Keratinocyte (primary cell): ENCODE measurements around the gene RIMS4. TPM values are rescaled to one million over a fixed set of nuclear protein-coding genes. Genes with fewer than 3 reads are reported as not detected.

Experiments used
- DNase-seq: peaks from one replicate; pipeline ENCODE4 v3.0.0-alpha.2; 2011; ENCODE audit warnings: low read depth, missing footprints, low spot score
- FAIRE-seq: peaks from 2 replicates; lab custom pipeline; 2011; peaks lifted over from hg19 to GRCh38; lab: Jason Lieb, UNC
- H2AFZ ChIP-seq: 2 replicates; pipeline ENCODE4 v1.6.0; 2012; ENCODE audit warnings: low read length, control low read depth, inconsistent platforms; ENCODE audit not compliant: control insufficient read depth
- H3K27ac ChIP-seq: 2 replicates; pipeline ENCODE4 v1.5.1; 2011; ENCODE audit warnings: low read length; ENCODE audit not compliant: control insufficient read depth, insufficient read depth
- H3K27me3 ChIP-seq: 3 replicates; pipeline ENCODE4 v1.6.0; 2011; ENCODE audit warnings: low read length; ENCODE audit not compliant: control insufficient read depth, insufficient read depth; ENCODE audit errors: extremely low read depth
- H3K36me3 ChIP-seq, 2 experiments: 2 replicates in 1 of 2; 3 replicates in 1 of 2; pipeline ENCODE4 v1.5.1; 2011; ENCODE audit warnings: low read length in 2 of 2, mild to moderate bottlenecking in 1 of 2; ENCODE audit not compliant: control insufficient read depth in 2 of 2, insufficient read depth in 2 of 2; ENCODE audit errors: extremely low read depth in 1 of 2
- H3K4me1 ChIP-seq: 3 replicates; pipeline ENCODE4 v1.5.1; 2011; ENCODE audit warnings: low read length; ENCODE audit not compliant: control insufficient read depth, insufficient read depth; ENCODE audit errors: extremely low read depth
- H3K4me2 ChIP-seq: 3 replicates; pipeline ENCODE4 v1.6.0; 2011; ENCODE audit warnings: low read depth, low read length; ENCODE audit not compliant: control insufficient read depth, insufficient read depth; ENCODE audit errors: extremely low read depth
- H3K4me3 ChIP-seq, 3 experiments: fragments of 200-600 bp in 1 of 3; sonication (generic) in 1 of 3; 2 replicates in 2 of 3; 3 replicates in 1 of 3; pipeline ENCODE4 v1.5.1; 2011 to 2016; ENCODE audit warnings: low read length in 3 of 3, mild to moderate bottlenecking in 3 of 3, control low read depth in 2 of 3, inconsistent platforms in 1 of 3, low read depth in 1 of 3, mixed read lengths in 1 of 3, mixed run types in 1 of 3, moderate library complexity in 1 of 3; ENCODE audit not compliant: control insufficient read depth in 2 of 3, insufficient read depth in 2 of 3; ENCODE audit errors: extremely low read depth in 1 of 3
- H3K79me2 ChIP-seq: 2 replicates; pipeline ENCODE4 v1.6.0; 2012; ENCODE audit warnings: low read length; ENCODE audit not compliant: control insufficient read depth, insufficient read depth
- H3K9ac ChIP-seq: 3 replicates; pipeline ENCODE4 v1.6.0; 2011; ENCODE audit warnings: low read length; ENCODE audit not compliant: control insufficient read depth, insufficient read depth; ENCODE audit errors: extremely low read depth
- H3K9me1 ChIP-seq: 3 replicates; pipeline ENCODE4 v1.6.0; 2011; ENCODE audit warnings: low read length; ENCODE audit not compliant: control insufficient read depth, insufficient read depth; ENCODE audit errors: extremely low read depth
- H3K9me3 ChIP-seq: 2 replicates; pipeline ENCODE4 v1.5.1; 2012; ENCODE audit warnings: low read depth, low read length; ENCODE audit not compliant: control insufficient read depth
- H4K20me1 ChIP-seq: 3 replicates; pipeline ENCODE4 v1.6.0; 2011; ENCODE audit warnings: low read length; ENCODE audit not compliant: control insufficient read depth, insufficient read depth; ENCODE audit errors: extremely low read depth
- EZH2 ChIP-seq: IDR thresholded peaks from one replicate; pipeline ENCODE4 v1.6.1; 2012; ENCODE audit warnings: inconsistent platforms, mild to moderate bottlenecking, low read length, moderate library complexity
- dilution Hi-C: fragments of 300-500 bp; cut with MboI; formaldehyde crosslinking; loops from one replicate; pipeline ENCODE4 v1.7.0; 2020; ENCODE audit warnings: low sequenced_read_pairs; ENCODE audit not compliant: extremely low pct_ligation_motif_present
- polyA plus RNA-seq, 5 experiments: library from polyadenylated mRNA; depleted of rRNA in 3 of 5; stranded (reverse) in 3 of 5; stranded (forward) in 1 of 5; unstranded in 1 of 5; fragments of >200 nt; gene quantifications; 1 replicate in 1 of 5; 2 replicates in 3 of 5; 3 replicates in 1 of 5; pipeline versions ENCODE4 v1.2.1 to v1.2.3, GENCODE V29; 2011 to 2012; ENCODE audit warnings: missing spikeins in 2 of 5, low read depth in 1 of 5, low replicate concordance in 1 of 5
- TF ChIP-seq, protein P1 (sequence below), 3 experiments: IDR thresholded peaks in 1 of 3; conservative IDR thresholded peaks in 1 of 3; optimal IDR thresholded peaks in 1 of 3; 2 replicates in 2 of 3; 3 replicates in 1 of 3; pipeline versions ENCODE3 to v1.5.1; 2011; ENCODE audit warnings: low read length in 3 of 3, mild to moderate bottlenecking in 3 of 3, moderate library complexity in 2 of 3, control low read depth in 1 of 3, inconsistent platforms in 1 of 3; ENCODE audit not compliant: insufficient read depth in 2 of 3; ENCODE audit errors: extremely low read depth in 1 of 3

RIMS4 gene
- polyA plus RNA-seq, 1 donor (not counting 4 experiments of a cell fraction or from before 2014, with no cell fraction given), result not detected

DNA sequence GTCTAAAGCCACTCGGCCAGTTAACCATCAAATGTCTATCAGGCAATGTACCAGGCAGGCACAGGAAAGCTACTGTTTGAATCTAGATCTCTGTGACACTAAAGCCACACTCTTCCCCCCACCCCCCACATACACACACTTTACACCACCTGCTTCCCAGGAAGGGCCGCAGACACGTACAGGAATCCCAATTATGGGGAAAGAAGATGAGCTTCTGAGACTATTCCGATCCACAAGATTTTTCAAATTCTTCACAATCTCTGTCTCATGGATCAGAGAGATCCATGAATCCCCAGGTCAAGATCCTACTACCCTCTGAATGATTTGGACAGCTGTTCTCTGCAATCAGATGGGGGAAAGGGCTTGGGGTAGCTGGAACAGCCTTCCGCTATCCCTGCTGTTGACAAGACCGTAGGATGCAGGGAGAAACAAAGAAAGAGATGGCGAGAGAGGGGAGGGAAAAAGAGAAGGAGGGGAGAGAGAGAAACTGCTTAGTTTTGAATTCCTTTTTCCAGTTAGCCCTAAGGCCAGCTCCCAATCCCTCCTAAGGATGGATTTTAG is 25.4 kb upstream of the RIMS4 start:
- H3K4me2 ChIP-seq, result no peak overlapping the region
- dilution Hi-C loops, result no loop called here
- H3K9me1 ChIP-seq, result no peaks in the 10 kb centered on the region
- H3K4me1 ChIP-seq, result no peaks in the 10 kb centered on the region
- no peak overlapping the region for H3K9ac ChIP-seq
- no peaks in the 10 kb centered on the region for H4K20me1 ChIP-seq
- no peaks in the 10 kb centered on the region for H3K36me3 ChIP-seq
- no peak for DNase-seq
- H3K9me3 ChIP-seq, result no peaks in the 10 kb centered on the region
- H3K27ac ChIP-seq, result no peak overlapping the region
- no peaks in the 10 kb centered on the region for H3K79me2 ChIP-seq
- no peak for FAIRE-seq
- H3K27me3 ChIP-seq, result peaks cover 26% of the 10 kb centered on the region
- no peak for TF ChIP-seq EZH2
- TF ChIP-seq, protein P1, sequence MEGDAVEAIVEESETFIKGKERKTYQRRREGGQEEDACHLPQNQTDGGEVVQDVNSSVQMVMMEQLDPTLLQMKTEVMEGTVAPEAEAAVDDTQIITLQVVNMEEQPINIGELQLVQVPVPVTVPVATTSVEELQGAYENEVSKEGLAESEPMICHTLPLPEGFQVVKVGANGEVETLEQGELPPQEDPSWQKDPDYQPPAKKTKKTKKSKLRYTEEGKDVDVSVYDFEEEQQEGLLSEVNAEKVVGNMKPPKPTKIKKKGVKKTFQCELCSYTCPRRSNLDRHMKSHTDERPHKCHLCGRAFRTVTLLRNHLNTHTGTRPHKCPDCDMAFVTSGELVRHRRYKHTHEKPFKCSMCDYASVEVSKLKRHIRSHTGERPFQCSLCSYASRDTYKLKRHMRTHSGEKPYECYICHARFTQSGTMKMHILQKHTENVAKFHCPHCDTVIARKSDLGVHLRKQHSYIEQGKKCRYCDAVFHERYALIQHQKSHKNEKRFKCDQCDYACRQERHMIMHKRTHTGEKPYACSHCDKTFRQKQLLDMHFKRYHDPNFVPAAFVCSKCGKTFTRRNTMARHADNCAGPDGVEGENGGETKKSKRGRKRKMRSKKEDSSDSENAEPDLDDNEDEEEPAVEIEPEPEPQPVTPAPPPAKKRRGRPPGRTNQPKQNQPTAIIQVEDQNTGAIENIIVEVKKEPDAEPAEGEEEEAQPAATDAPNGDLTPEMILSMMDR (optimal IDR thresholded peaks at IDR 0.05 in 1 of 3, IDR thresholded peaks at IDR 0.05 in 1 of 3, conservative IDR thresholded peaks at IDR 0.05 in 1 of 3; ENCODE audit: extremely low read depth in 1 of 3, insufficient read depth in 2 of 3, low read length in 3 of 3), result no peak
- no peak overlapping the region for H3K4me3 ChIP-seq
- H2AFZ ChIP-seq, result no peak overlapping the region

DNA sequence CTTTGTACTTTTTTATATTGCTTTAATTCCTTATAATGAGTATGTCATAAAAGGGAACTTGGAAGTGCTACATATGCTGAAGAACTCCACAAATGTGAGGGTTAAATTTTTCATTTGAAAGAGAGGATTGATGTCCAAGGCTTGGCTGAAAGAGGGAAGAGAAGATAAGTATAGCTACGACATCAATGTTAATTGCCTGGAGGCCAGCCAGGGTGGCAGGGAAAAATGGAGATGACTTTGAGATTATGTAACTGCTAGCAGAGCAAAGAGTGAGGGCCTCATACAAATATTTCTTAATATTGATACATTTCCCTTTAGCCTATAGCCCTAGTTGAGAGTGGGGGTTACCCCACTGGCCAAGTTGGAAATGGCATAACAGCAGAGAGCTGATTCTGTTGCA is 24.8 kb upstream of the RIMS4 start:
- DNase-seq (no peak), FAIRE-seq (no peak)
- dilution Hi-C loops, result no loop called here
- TF ChIP-seq EZH2, result no peak
- TF ChIP-seq, protein P1 (optimal IDR thresholded peaks at IDR 0.05 in 1 of 3, IDR thresholded peaks at IDR 0.05 in 1 of 3, conservative IDR thresholded peaks at IDR 0.05 in 1 of 3; ENCODE audit: extremely low read depth in 1 of 3, insufficient read depth in 2 of 3, low read length in 3 of 3), result no peak
- no peak overlapping the region for H3K4me2 ChIP-seq
- H3K27ac ChIP-seq, result no peak overlapping the region
- H3K36me3 ChIP-seq, result no peaks in the 10 kb centered on the region
- H3K27me3 ChIP-seq, result peaks cover 22% of the 10 kb centered on the region
- H3K4me3 ChIP-seq, result no peak overlapping the region
- H3K9ac ChIP-seq, result no peak overlapping the region
- no peaks in the 10 kb centered on the region for H4K20me1 ChIP-seq
- H3K79me2 ChIP-seq, result no peaks in the 10 kb centered on the region
- H3K9me1 ChIP-seq, result no peaks in the 10 kb centered on the region
- H3K9me3 ChIP-seq, result no peaks in the 10 kb centered on the region
- no peaks in the 10 kb centered on the region for H3K4me1 ChIP-seq
- H2AFZ ChIP-seq, result no peak overlapping the region
